Keratinocyte (primary cell): ENCODE data around the gene ZBTB21. TPM values are rescaled to one million over a fixed set of nuclear protein-coding genes. Genes with fewer than 3 reads are reported as not detected.

Experiments
- DNase-seq: peaks from one replicate; pipeline ENCODE4 v3.0.0-alpha.2; 2011; ENCODE audit warnings: low read depth, missing footprints, low spot score
- FAIRE-seq: peaks from 2 replicates; lab custom pipeline; 2011; peaks lifted over from hg19 to GRCh38; lab: Jason Lieb, UNC
- H2AFZ ChIP-seq: 2 replicates; pipeline ENCODE4 v1.6.0; 2012; ENCODE audit warnings: low read length, control low read depth, inconsistent platforms; ENCODE audit not compliant: control insufficient read depth
- H3K27ac ChIP-seq: 2 replicates; pipeline ENCODE4 v1.5.1; 2011; ENCODE audit warnings: low read length; ENCODE audit not compliant: control insufficient read depth, insufficient read depth
- H3K27me3 ChIP-seq: 3 replicates; pipeline ENCODE4 v1.6.0; 2011; ENCODE audit warnings: low read length; ENCODE audit not compliant: control insufficient read depth, insufficient read depth; ENCODE audit errors: extremely low read depth
- H3K36me3 ChIP-seq, 2 experiments: 2 replicates in 1 of 2; 3 replicates in 1 of 2; pipeline ENCODE4 v1.5.1; 2011; ENCODE audit warnings: low read length in 2 of 2, mild to moderate bottlenecking in 1 of 2; ENCODE audit not compliant: control insufficient read depth in 2 of 2, insufficient read depth in 2 of 2; ENCODE audit errors: extremely low read depth in 1 of 2
- H3K4me1 ChIP-seq: 3 replicates; pipeline ENCODE4 v1.5.1; 2011; ENCODE audit warnings: low read length; ENCODE audit not compliant: control insufficient read depth, insufficient read depth; ENCODE audit errors: extremely low read depth
- H3K4me2 ChIP-seq: 3 replicates; pipeline ENCODE4 v1.6.0; 2011; ENCODE audit warnings: low read depth, low read length; ENCODE audit not compliant: control insufficient read depth, insufficient read depth; ENCODE audit errors: extremely low read depth
- H3K4me3 ChIP-seq, 3 experiments: fragments of 200-600 bp in 1 of 3; sonication (generic) in 1 of 3; 2 replicates in 2 of 3; 3 replicates in 1 of 3; pipeline ENCODE4 v1.5.1; 2011 to 2016; ENCODE audit warnings: low read length in 3 of 3, mild to moderate bottlenecking in 3 of 3, control low read depth in 2 of 3, inconsistent platforms in 1 of 3, low read depth in 1 of 3, mixed read lengths in 1 of 3, mixed run types in 1 of 3, moderate library complexity in 1 of 3; ENCODE audit not compliant: control insufficient read depth in 2 of 3, insufficient read depth in 2 of 3; ENCODE audit errors: extremely low read depth in 1 of 3
- H3K79me2 ChIP-seq: 2 replicates; pipeline ENCODE4 v1.6.0; 2012; ENCODE audit warnings: low read length; ENCODE audit not compliant: control insufficient read depth, insufficient read depth
- H3K9ac ChIP-seq: 3 replicates; pipeline ENCODE4 v1.6.0; 2011; ENCODE audit warnings: low read length; ENCODE audit not compliant: control insufficient read depth, insufficient read depth; ENCODE audit errors: extremely low read depth
- H3K9me1 ChIP-seq: 3 replicates; pipeline ENCODE4 v1.6.0; 2011; ENCODE audit warnings: low read length; ENCODE audit not compliant: control insufficient read depth, insufficient read depth; ENCODE audit errors: extremely low read depth
- H3K9me3 ChIP-seq: 2 replicates; pipeline ENCODE4 v1.5.1; 2012; ENCODE audit warnings: low read depth, low read length; ENCODE audit not compliant: control insufficient read depth
- H4K20me1 ChIP-seq: 3 replicates; pipeline ENCODE4 v1.6.0; 2011; ENCODE audit warnings: low read length; ENCODE audit not compliant: control insufficient read depth, insufficient read depth; ENCODE audit errors: extremely low read depth
- EZH2 ChIP-seq: IDR thresholded peaks from one replicate; pipeline ENCODE4 v1.6.1; 2012; ENCODE audit warnings: inconsistent platforms, mild to moderate bottlenecking, low read length, moderate library complexity
- dilution Hi-C: fragments of 300-500 bp; cut with MboI; formaldehyde crosslinking; loops from one replicate; pipeline ENCODE4 v1.7.0; 2020; ENCODE audit warnings: low sequenced_read_pairs; ENCODE audit not compliant: extremely low pct_ligation_motif_present
- polyA plus RNA-seq, 5 experiments: library from polyadenylated mRNA; depleted of rRNA in 3 of 5; stranded (reverse) in 3 of 5; stranded (forward) in 1 of 5; unstranded in 1 of 5; fragments of >200 nt; gene quantifications; 1 replicate in 1 of 5; 2 replicates in 3 of 5; 3 replicates in 1 of 5; pipeline versions ENCODE4 v1.2.1 to v1.2.3, GENCODE V29; 2011 to 2012; ENCODE audit warnings: missing spikeins in 2 of 5, low read depth in 1 of 5, low replicate concordance in 1 of 5
- TF ChIP-seq, protein P1 (sequence below), 3 experiments: IDR thresholded peaks in 1 of 3; conservative IDR thresholded peaks in 1 of 3; optimal IDR thresholded peaks in 1 of 3; 2 replicates in 2 of 3; 3 replicates in 1 of 3; pipeline versions ENCODE3 to v1.5.1; 2011; ENCODE audit warnings: low read length in 3 of 3, mild to moderate bottlenecking in 3 of 3, moderate library complexity in 2 of 3, control low read depth in 1 of 3, inconsistent platforms in 1 of 3; ENCODE audit not compliant: insufficient read depth in 2 of 3; ENCODE audit errors: extremely low read depth in 1 of 3

Gene ZBTB21
- polyA plus RNA-seq, 1 donor (not counting 4 experiments of a cell fraction or from before 2014, with no cell fraction given), result 9.5 TPM

GRCh38 chr21:41965045-41965444 lies 45.1 kb downstream of the ZBTB21 start:
- Histone ChIP-seq H3K4me1 (no peaks in the 10 kb centered on the region), H3K27ac (no peak overlapping the region), H3K79me2 (no peaks in the 10 kb centered on the region), H3K9me3 (no peaks in the 10 kb centered on the region), H3K36me3 (no peaks in the 10 kb centered on the region), H4K20me1 (no peaks in the 10 kb centered on the region), H3K9ac (no peak overlapping the region), H3K27me3 (no peaks in the 10 kb centered on the region), H3K4me2 (no peak overlapping the region), H2AFZ (no peak overlapping the region), H3K9me1 (no peaks in the 10 kb centered on the region), H3K4me3 (no peak overlapping the region)
- FAIRE-seq, result no peak
- no peak for DNase-seq
- TF ChIP-seq, protein P1, sequence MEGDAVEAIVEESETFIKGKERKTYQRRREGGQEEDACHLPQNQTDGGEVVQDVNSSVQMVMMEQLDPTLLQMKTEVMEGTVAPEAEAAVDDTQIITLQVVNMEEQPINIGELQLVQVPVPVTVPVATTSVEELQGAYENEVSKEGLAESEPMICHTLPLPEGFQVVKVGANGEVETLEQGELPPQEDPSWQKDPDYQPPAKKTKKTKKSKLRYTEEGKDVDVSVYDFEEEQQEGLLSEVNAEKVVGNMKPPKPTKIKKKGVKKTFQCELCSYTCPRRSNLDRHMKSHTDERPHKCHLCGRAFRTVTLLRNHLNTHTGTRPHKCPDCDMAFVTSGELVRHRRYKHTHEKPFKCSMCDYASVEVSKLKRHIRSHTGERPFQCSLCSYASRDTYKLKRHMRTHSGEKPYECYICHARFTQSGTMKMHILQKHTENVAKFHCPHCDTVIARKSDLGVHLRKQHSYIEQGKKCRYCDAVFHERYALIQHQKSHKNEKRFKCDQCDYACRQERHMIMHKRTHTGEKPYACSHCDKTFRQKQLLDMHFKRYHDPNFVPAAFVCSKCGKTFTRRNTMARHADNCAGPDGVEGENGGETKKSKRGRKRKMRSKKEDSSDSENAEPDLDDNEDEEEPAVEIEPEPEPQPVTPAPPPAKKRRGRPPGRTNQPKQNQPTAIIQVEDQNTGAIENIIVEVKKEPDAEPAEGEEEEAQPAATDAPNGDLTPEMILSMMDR (optimal IDR thresholded peaks at IDR 0.05 in 1 of 3, IDR thresholded peaks at IDR 0.05 in 1 of 3, conservative IDR thresholded peaks at IDR 0.05 in 1 of 3; ENCODE audit: extremely low read depth in 1 of 3, insufficient read depth in 2 of 3, low read length in 3 of 3), result no peak
- TF ChIP-seq EZH2, result no peak
- dilution Hi-C loops, result no loop called here

DNA sequence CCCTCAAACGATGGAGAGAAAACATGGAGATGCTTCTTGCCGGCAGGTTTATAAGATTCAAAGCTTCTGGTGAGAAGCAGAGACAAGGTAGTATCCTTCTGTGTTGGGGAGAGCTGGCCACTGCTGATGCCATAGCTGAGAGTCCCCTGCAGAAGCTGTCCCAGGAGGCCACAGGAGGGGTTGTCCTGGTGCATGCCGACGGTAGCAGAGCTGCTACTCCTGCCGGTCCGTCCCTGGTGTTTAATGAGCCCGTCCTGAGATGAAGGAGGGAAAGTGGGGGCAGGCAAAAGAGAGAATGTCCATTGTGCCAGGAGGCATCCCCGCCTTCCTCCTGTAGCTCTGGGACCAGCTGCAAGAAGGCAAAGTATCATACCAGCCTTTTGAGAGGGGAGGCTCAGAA lies 46.0 kb downstream of the ZBTB21 start:
- no peak for TF ChIP-seq EZH2
- TF ChIP-seq, protein P1 (optimal IDR thresholded peaks at IDR 0.05 in 1 of 3, IDR thresholded peaks at IDR 0.05 in 1 of 3, conservative IDR thresholded peaks at IDR 0.05 in 1 of 3; ENCODE audit: extremely low read depth in 1 of 3, insufficient read depth in 2 of 3, low read length in 3 of 3), result no peak
- H3K36me3 ChIP-seq, result no peaks in the 10 kb centered on the region
- peaks cover 4% of the 10 kb centered on the region for H3K4me1 ChIP-seq
- no peaks in the 10 kb centered on the region for H3K9me1 ChIP-seq
- H3K27me3 ChIP-seq, result no peaks in the 10 kb centered on the region
- H3K4me3 ChIP-seq, result no peak overlapping the region
- H4K20me1 ChIP-seq, result no peaks in the 10 kb centered on the region
- H3K9ac ChIP-seq, result no peak overlapping the region
- H3K79me2 ChIP-seq, result no peaks in the 10 kb centered on the region
- H3K4me2 ChIP-seq, result no peak overlapping the region
- no peaks in the 10 kb centered on the region for H3K9me3 ChIP-seq
- no peak overlapping the region for H3K27ac ChIP-seq
- no peak for FAIRE-seq
- no peak overlapping the region for H2AFZ ChIP-seq
- DNase-seq, result no peak
- dilution Hi-C loops, result no loop called here
